Common myeloid progenitor, CD34-positive (primary cell): ENCODE measurements around the gene FANCL.

Experiments used
- CTCF ChIA-PET: fragments of 350-600 bp; sonication (Branson Sonifier 250); formaldehyde crosslinking; loops from one replicate; lab custom pipeline; 2021; ENCODE audit warnings: antibody characterized with exemption; lab: Charles Lee
- POLR2A ChIA-PET: fragments of 350-600 bp; sonication (Branson Sonifier 250); formaldehyde crosslinking; loops from one replicate; lab custom pipeline; 2021; ENCODE audit warnings: antibody characterized with exemption; lab: Charles Lee
- DNase-seq, 3 donors: peaks; one replicate each; pipeline versions ENCODE4 v3.0.0 to v3.0.0-alpha.2; 2013
- H3K27ac ChIP-seq, 2 experiments: 1 replicate in 1 of 2; 2 replicates in 1 of 2; pipeline ENCODE4 v1.7.0; 2013; ENCODE audit warnings: inconsistent platforms in 2 of 2, low read length in 2 of 2, mild to moderate bottlenecking in 2 of 2, low read depth in 1 of 2, moderate library complexity in 1 of 2; ENCODE audit not compliant: severe bottlenecking in 2 of 2, insufficient read depth in 1 of 2, poor library complexity in 1 of 2
- H3K27me3 ChIP-seq, 5 experiments: replicated peaks in 2 of 5; 1 replicate in 3 of 5; 2 replicates in 2 of 5; pipeline versions ENCODE4 v1.6.1 to v1.7.0; 2013; ENCODE audit warnings: low read length in 4 of 5, mild to moderate bottlenecking in 2 of 5, moderate library complexity in 2 of 5, inconsistent platforms in 1 of 5; ENCODE audit not compliant: insufficient read depth in 5 of 5, control insufficient read depth in 4 of 5
- H3K36me3 ChIP-seq, 4 experiments: 1 replicate in 2 of 4; 2 replicates in 2 of 4; pipeline versions ENCODE4 v1.6.1 to v1.7.0; 2013; ENCODE audit warnings: low read length in 3 of 4, control low read depth in 1 of 4, mild to moderate bottlenecking in 1 of 4; ENCODE audit not compliant: control insufficient read depth in 4 of 4, insufficient read depth in 4 of 4
- H3K4me1 ChIP-seq, 4 experiments: 1 replicate in 3 of 4; 2 replicates in 1 of 4; pipeline versions ENCODE4 v1.6.1 to v1.7.1; 2013; ENCODE audit warnings: low read length in 3 of 4, mild to moderate bottlenecking in 3 of 4, control low read depth in 1 of 4, inconsistent platforms in 1 of 4, moderate library complexity in 1 of 4; ENCODE audit not compliant: control insufficient read depth in 4 of 4, insufficient read depth in 4 of 4; ENCODE audit errors: control extremely low read depth in 1 of 4
- H3K4me3 ChIP-seq, 7 experiments: 1 replicate in 4 of 7; 2 replicates in 3 of 7; pipeline versions ENCODE4 v1.5.1 to v1.7.0; 2013; ENCODE audit warnings: mild to moderate bottlenecking in 7 of 7, low read length in 6 of 7, moderate library complexity in 6 of 7, inconsistent platforms in 2 of 7, low read depth in 2 of 7, control low read depth in 1 of 7; ENCODE audit not compliant: insufficient read depth in 4 of 7, control insufficient read depth in 1 of 7; ENCODE audit errors: extremely low read depth in 1 of 7
- H3K9me3 ChIP-seq, 5 experiments: 1 replicate in 4 of 5; 2 replicates in 1 of 5; pipeline versions ENCODE4 v1.6.1 to v1.7.1; 2013; ENCODE audit warnings: low read length in 4 of 5, mild to moderate bottlenecking in 2 of 5, inconsistent platforms in 1 of 5, low read depth in 1 of 5, moderate library complexity in 1 of 5; ENCODE audit not compliant: control insufficient read depth in 4 of 5, insufficient read depth in 2 of 5; ENCODE audit errors: control extremely low read depth in 1 of 5
- WGBS: methylation state at CpG from one replicate; pipeline ENCODE4 v1.1.5; 2013; ENCODE audit not compliant: insufficient coverage; 5-methylcytosine and 5-hydroxymethylcytosine counted together

The FANCL gene

DNA sequence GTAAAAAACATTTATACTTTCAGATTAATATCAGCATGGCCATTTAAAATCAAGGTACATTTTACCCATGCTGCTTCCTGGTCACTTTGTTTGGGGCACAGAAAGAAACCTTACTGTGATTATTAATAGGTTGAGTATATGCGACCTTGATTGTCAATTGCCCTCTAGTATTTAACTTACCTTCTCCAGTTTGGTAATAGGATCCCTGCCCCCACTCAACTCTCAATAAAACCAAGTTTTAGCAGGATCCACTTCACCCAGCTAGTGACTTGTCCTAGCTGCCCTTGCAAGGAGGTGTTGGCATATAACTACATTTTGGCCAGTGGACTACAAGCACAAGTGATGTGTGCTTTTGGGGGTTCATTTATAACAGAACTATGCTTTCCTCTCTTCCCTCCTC, 34.3 kb downstream of the FANCL start:
- WGBS, result no CpG with 5 or more reads among the region's 1 CpG
- Histone ChIP-seq H3K36me3 (peaks cover 4 to 28% (median 14%) of the 10 kb centered on the region in 4 experiments), H3K4me1 (no peaks in the 10 kb centered on the region), H3K27ac (no peak overlapping the region), H3K4me3 (no peak overlapping the region), H3K27me3 (no peaks in the 10 kb centered on the region), H3K9me3 (peaks cover 0 to 9% (median 6%) of the 10 kb centered on the region in 5 experiments)
- no peak for DNase-seq
- ChIA-PET CTCF (no interaction called here), POLR2A (no interaction called here)

GRCh38 chr2:58204195-58204959, 36.7 kb downstream of the FANCL start:
- H3K9me3 ChIP-seq, result no peaks in the 10 kb centered on the region
- DNase-seq, result no peak
- WGBS, result 100% methylated on average over 2 of the region's 6 CpGs
- H3K36me3 ChIP-seq, result peaks cover 0 to 10% (median 6%) of the 10 kb centered on the region in 4 experiments
- CTCF ChIA-PET, result no interaction called here
- no peak overlapping the region for H3K27ac ChIP-seq
- H3K4me1 ChIP-seq, result no peaks in the 10 kb centered on the region
- H3K4me3 ChIP-seq, result no peak overlapping the region
- POLR2A ChIA-PET, result no interaction called here
- H3K27me3 ChIP-seq, result no peaks in the 10 kb centered on the region

DNA sequence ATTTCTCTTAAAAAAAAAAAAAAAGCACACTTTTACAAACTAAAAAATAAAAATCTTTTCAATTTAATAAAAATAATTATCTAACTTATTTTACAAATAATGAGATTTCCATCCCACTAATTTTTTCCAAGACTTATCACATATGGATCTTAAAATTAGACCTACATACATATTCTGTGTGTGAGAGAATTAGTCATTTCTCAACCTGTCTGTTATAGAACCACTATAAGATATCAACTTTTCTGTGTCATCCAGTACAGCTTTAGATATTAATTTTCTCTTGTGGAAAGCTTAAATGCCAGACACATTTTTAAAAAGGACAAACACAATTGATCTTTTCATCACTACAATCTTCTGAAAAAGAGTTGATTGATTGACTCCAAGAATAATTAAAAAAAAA, 38.1 kb downstream of the FANCL start:
- no peak for DNase-seq
- no peak overlapping the region for H3K27ac ChIP-seq
- H3K4me1 ChIP-seq, result no peaks in the 10 kb centered on the region
- H3K9me3 ChIP-seq, result no peaks in the 10 kb centered on the region
- ChIA-PET POLR2A (no interaction called here), CTCF (no interaction called here)
- H3K36me3 ChIP-seq, result peaks cover 0 to 14% (median 5%) of the 10 kb centered on the region in 4 experiments
- H3K27me3 ChIP-seq, result no peaks in the 10 kb centered on the region
- H3K4me3 ChIP-seq, result no peak overlapping the region

DNA sequence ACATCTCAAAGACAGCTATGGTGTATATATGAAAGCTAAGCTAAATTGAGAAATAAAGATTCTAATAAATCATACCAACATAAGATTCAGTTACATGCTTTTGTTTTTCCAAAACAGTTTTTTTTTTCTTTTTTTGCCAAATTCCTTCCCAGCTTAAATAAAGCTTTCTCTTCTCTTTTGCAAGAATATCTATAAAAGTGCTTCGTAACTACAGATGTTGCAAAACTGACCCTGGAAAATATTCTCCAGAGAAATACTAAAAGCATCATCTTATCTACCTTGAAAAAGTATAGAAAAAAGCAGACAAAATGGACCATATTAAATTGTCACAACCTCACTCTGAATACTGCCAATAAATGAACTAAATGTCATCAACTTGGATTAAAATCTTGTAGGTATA, 38.7 kb downstream of the FANCL start:
- Histone ChIP-seq H3K4me1 (no peaks in the 10 kb centered on the region), H3K27ac (no peak overlapping the region), H3K4me3 (no peak overlapping the region), H3K9me3 (no peaks in the 10 kb centered on the region), H3K27me3 (no peaks in the 10 kb centered on the region), H3K36me3 (peaks cover 0 to 18% (median 6%) of the 10 kb centered on the region in 4 experiments)
- ChIA-PET CTCF (no interaction called here), POLR2A (no interaction called here)
- DNase-seq, result no peak
- WGBS, result no CpG with 5 or more reads among the region's 1 CpG

- H3K9me3 ChIP-seq, result no peaks in the 10 kb centered on the region
- ChIA-PET POLR2A (no interaction called here), CTCF (no interaction called here)
- no peak overlapping the region for H3K4me3 ChIP-seq
- no peaks in the 10 kb centered on the region for H3K27me3 ChIP-seq
- H3K27ac ChIP-seq, result no peak overlapping the region
- no peaks in the 10 kb centered on the region for H3K4me1 ChIP-seq
- 89% methylated on average over 1 of the region's 2 CpGs for WGBS
- H3K36me3 ChIP-seq, result peaks cover 0 to 26% (median 11%) of the 10 kb centered on the region in 4 experiments
- no peak for DNase-seq
Measured at GRCh38 chr2:58197894-58198293, 43.2 kb downstream of the FANCL start.

DNA sequence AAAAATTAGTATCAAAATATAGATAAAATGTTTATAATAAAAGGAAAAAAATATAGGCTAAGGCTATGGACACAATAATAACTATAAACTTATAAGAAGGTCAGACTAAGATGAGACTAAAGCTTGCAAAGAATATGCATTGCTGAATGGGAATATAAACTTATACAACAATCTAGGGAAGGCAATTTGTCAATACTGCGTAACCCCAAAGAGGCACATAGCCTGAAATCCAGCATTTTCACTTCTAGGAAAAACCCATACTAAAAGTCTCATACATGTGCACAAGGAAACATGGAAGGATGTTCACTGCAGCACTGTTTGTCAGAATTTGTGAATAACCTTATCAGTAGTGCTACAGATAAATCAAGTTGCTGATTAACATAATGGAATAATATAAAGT, 45.5 kb downstream of the FANCL start:
- ChIA-PET POLR2A (no interaction called here), CTCF (no interaction called here)

GRCh38 chr2:58194458-58194857, 46.7 kb downstream of the FANCL start:
- Histone ChIP-seq H3K36me3 (peaks cover 0 to 26% (median 11%) of the 10 kb centered on the region in 4 experiments), H3K9me3 (no peaks in the 10 kb centered on the region), H3K4me3 (no peak overlapping the region), H3K4me1 (no peaks in the 10 kb centered on the region), H3K27me3 (no peaks in the 10 kb centered on the region), H3K27ac (no peak overlapping the region)
- no peak for DNase-seq
- ChIA-PET POLR2A (no interaction called here), CTCF (no interaction called here)
- WGBS, result 80% methylated on average over 1 of the region's 2 CpGs

More for the DNA sequence above, 45.5 kb downstream of the FANCL start:
- no CpG with 5 or more reads among the region's 1 CpG for WGBS
- H3K27ac ChIP-seq, result no peak overlapping the region
- H3K4me1 ChIP-seq, result no peaks in the 10 kb centered on the region
- no peaks in the 10 kb centered on the region for H3K9me3 ChIP-seq
- no peak for DNase-seq
- no peaks in the 10 kb centered on the region for H3K27me3 ChIP-seq
- no peak overlapping the region for H3K4me3 ChIP-seq
- peaks cover 0 to 26% (median 11%) of the 10 kb centered on the region in 4 experiments for H3K36me3 ChIP-seq
